Breast epithelium (tissue), 4 donors: ENCODE measurements around the gene EDAR. TPM values are rescaled to one million over a fixed set of nuclear protein-coding genes. Genes with fewer than 3 reads are reported as not detected.

Experiments used
- DNase-seq, 2 donors: peaks; one replicate each; pipeline ENCODE4 v3.0.0-alpha.2; 2019; ENCODE audit warnings: low spot score in 2 of 2
- H3K27ac ChIP-seq, 2 donors: fragments of 200-600 bp; sonication (generic) in 1 of 2; one replicate each; pipeline ENCODE4 v1.5.1; 2016 to 2019; ENCODE audit warnings: mild to moderate bottlenecking in 1 of 2
- H3K27me3 ChIP-seq, 2 donors: fragments of 200-600 bp; sonication (generic) in 1 of 2; one replicate each; pipeline versions ENCODE4 v1.5.1 to v1.6.0; 2017 to 2019; ENCODE audit warnings: control low read depth in 1 of 2, mild to moderate bottlenecking in 1 of 2
- H3K36me3 ChIP-seq: fragments of 200-600 bp; one replicate; pipeline ENCODE4 v1.5.1; 2019
- H3K4me1 ChIP-seq, 2 donors: fragments of 200-600 bp; sonication (generic); one replicate each; pipeline ENCODE4 v1.5.1; 2016 to 2019; ENCODE audit warnings: control low read depth in 1 of 2
- H3K4me3 ChIP-seq, 3 donors: fragments of 200-600 bp; sonication (generic); 1 replicate in 2 of 3; 2 replicates in 1 of 3; pipeline ENCODE4 v1.5.1; 2016 to 2019; ENCODE audit warnings: mild to moderate bottlenecking in 3 of 3, moderate library complexity in 2 of 3
- H3K9me3 ChIP-seq, 2 donors: fragments of 200-600 bp; sonication (generic) in 1 of 2; one replicate each; pipeline ENCODE4 v1.5.1; 2016 to 2019; ENCODE audit warnings: control low read depth in 1 of 2
- CTCF ChIP-seq, 3 donors: fragments of 450-650 bp; IDR thresholded peaks; one replicate each; pipeline ENCODE4 v1.5.1; 2016 to 2017; ENCODE audit warnings: antibody characterized with exemption in 3 of 3, mild to moderate bottlenecking in 3 of 3, moderate library complexity in 3 of 3
- POLR2A ChIP-seq: fragments of 450-650 bp; IDR thresholded peaks from one replicate; pipeline ENCODE4 v1.6.1; 2016; ENCODE audit warnings: antibody characterized with exemption, mild to moderate bottlenecking, moderate library complexity
- POLR2AphosphoS5 ChIP-seq, 3 donors: sonication (generic); formaldehyde crosslinking; IDR thresholded peaks; one replicate each; pipeline ENCODE4 v1.6.1; 2017; ENCODE audit warnings: antibody characterized with exemption in 3 of 3
- intact Hi-C: fragments of 100-400 bp; cut with DNase I; formaldehyde crosslinking; loops from one replicate; pipeline ENCODE4 v1.15.1; 2023; ENCODE audit warnings: low total_unique reads
- total RNA-seq, 3 donors: library from RNA; depleted of rRNA; stranded (reverse); fragments of >200 nt; gene quantifications; one replicate each; pipeline ENCODE4 v1.1.0, GENCODE V29; 2016

Gene EDAR
- total RNA-seq, 3 donors from 2014 or later: 0.29 TPM; not detected in 2

GRCh38 chr2:108947271-108947907 lies 41.6 kb downstream of the EDAR start:
- Histone ChIP-seq H3K4me3 (no peak overlapping the region), H3K36me3 (no peaks in the 10 kb centered on the region), H3K9me3 (peaks cover 10 to 27% of the 10 kb centered on the region in 2 donors), H3K4me1 (no peaks in the 10 kb centered on the region), H3K27me3 (no peaks in the 10 kb centered on the region), H3K27ac (no peak overlapping the region)
- TF ChIP-seq POLR2AphosphoS5 (IDR thresholded peaks at IDR 0.05): no peak
- TF ChIP-seq POLR2A: no peak
- TF ChIP-seq CTCF (IDR thresholded peaks at IDR 0.05): no peak
- intact Hi-C loops: no loop called here
- DNase-seq: no peak

GRCh38 chr2:108946442-108946841 lies 42.6 kb downstream of the EDAR start:
- Histone ChIP-seq H3K27me3 (no peaks in the 10 kb centered on the region), H3K9me3 (peaks cover 10 to 21% of the 10 kb centered on the region in 2 donors), H3K36me3 (no peaks in the 10 kb centered on the region), H3K27ac (no peak overlapping the region), H3K4me3 (no peak overlapping the region), H3K4me1 (no peaks in the 10 kb centered on the region)
- intact Hi-C loops: no loop called here
- no peak for TF ChIP-seq CTCF (IDR thresholded peaks at IDR 0.05)
- TF ChIP-seq POLR2A: no peak
- no peak for TF ChIP-seq POLR2AphosphoS5 (IDR thresholded peaks at IDR 0.05)
- no peak for DNase-seq

- H3K27me3 ChIP-seq: no peaks in the 10 kb centered on the region
- intact Hi-C loops: no loop called here
- H3K9me3 ChIP-seq: peaks cover 10 to 21% of the 10 kb centered on the region in 2 donors
- H3K4me3 ChIP-seq: no peak overlapping the region
- no peak for TF ChIP-seq POLR2A
- no peak for TF ChIP-seq CTCF (IDR thresholded peaks at IDR 0.05)
- no peak for TF ChIP-seq POLR2AphosphoS5 (IDR thresholded peaks at IDR 0.05)
- DNase-seq: peak in 1 of 2 donors; percentile 54
- H3K27ac ChIP-seq: no peak overlapping the region
- H3K36me3 ChIP-seq: no peaks in the 10 kb centered on the region
- H3K4me1 ChIP-seq: no peaks in the 10 kb centered on the region
Observed at GRCh38 chr2:108945969-108946368, 43.1 kb downstream of the EDAR start.

- TF ChIP-seq CTCF (IDR thresholded peaks at IDR 0.05): no peak
- no peak for TF ChIP-seq POLR2A
- intact Hi-C loops: no loop called here
- no peak for DNase-seq
- Histone ChIP-seq H3K27me3 (no peaks in the 10 kb centered on the region), H3K27ac (no peak overlapping the region), H3K4me1 (no peaks in the 10 kb centered on the region), H3K36me3 (no peaks in the 10 kb centered on the region), H3K4me3 (no peak overlapping the region), H3K9me3 (peaks cover 10 to 21% of the 10 kb centered on the region in 2 donors)
Observed at GRCh38 chr2:108944601-108945331, 44.3 kb downstream of the EDAR start.

GRCh38 chr2:108943751-108944150 lies 45.3 kb downstream of the EDAR start:
- Histone ChIP-seq H3K4me1 (no peaks in the 10 kb centered on the region), H3K9me3 (peaks cover 10 to 21% of the 10 kb centered on the region in 2 donors), H3K4me3 (no peak overlapping the region), H3K27me3 (no peaks in the 10 kb centered on the region), H3K36me3 (no peaks in the 10 kb centered on the region), H3K27ac (no peak overlapping the region)
- no peak for TF ChIP-seq POLR2A
- no peak for TF ChIP-seq CTCF (IDR thresholded peaks at IDR 0.05)
- TF ChIP-seq POLR2AphosphoS5 (IDR thresholded peaks at IDR 0.05): no peak
- intact Hi-C loops: no loop called here
- no peak for DNase-seq
